Endothelial cell of umbilical vein (primary cell): ENCODE measurements around the gene ARHGEF19. TPM values are rescaled to one million over a fixed set of nuclear protein-coding genes. Genes with fewer than 3 reads are reported as not detected.

ENCODE experiments used
- BruUV-seq: library from RNA; stranded (reverse); fragments of 400-500 nt; replicated peaks from 2 replicates; lab custom pipeline; 2021; lab: Mats Ljungman, UMichigan
- CTCF ChIA-PET: fragments of 300-600, 350-600 bp; sonication (Branson Sonifier 250); formaldehyde crosslinking; loops from one replicate; lab custom pipeline; 2021; ENCODE audit warnings: antibody characterized with exemption, inconsistent platforms; lab: Charles Lee
- POLR2A ChIA-PET: fragments of 300-600, 350-600 bp; sonication (Branson Sonifier 250); formaldehyde crosslinking; loops from one replicate; lab custom pipeline; 2021; ENCODE audit warnings: antibody characterized with exemption, inconsistent platforms; lab: Charles Lee
- DNase-seq: peaks from one replicate; pipeline ENCODE4 v3.0.0-alpha.2; 2011; ENCODE audit warnings: low read depth, low spot score
- FAIRE-seq: peaks from 2 replicates; lab custom pipeline; 2011; peaks lifted over from hg19 to GRCh38; lab: Jason Lieb, UNC
- H2AFZ ChIP-seq: 2 replicates; pipeline ENCODE4 v1.6.0; 2012; ENCODE audit warnings: low read depth, low read length, control low read depth, inconsistent platforms
- H3K27ac ChIP-seq: 2 replicates; pipeline ENCODE4 v1.5.1; 2011; ENCODE audit warnings: low read depth, mild to moderate bottlenecking, control low read depth, low read length, moderate library complexity; ENCODE audit not compliant: insufficient read depth
- H3K27me3 ChIP-seq, 2 experiments: 2 replicates each; pipeline versions ENCODE4 v1.6.0 to v1.6.1; 2011; ENCODE audit warnings: low read length in 2 of 2, mixed read lengths in 1 of 2; ENCODE audit not compliant: control insufficient read depth in 2 of 2, insufficient read depth in 2 of 2
- H3K36me3 ChIP-seq, 2 experiments: 2 replicates in 1 of 2; 3 replicates in 1 of 2; pipeline ENCODE4 v1.5.1; 2011; ENCODE audit warnings: low read length in 2 of 2, mild to moderate bottlenecking in 1 of 2, moderate library complexity in 1 of 2; ENCODE audit not compliant: control insufficient read depth in 2 of 2, insufficient read depth in 2 of 2; ENCODE audit errors: extremely low read depth in 1 of 2
- H3K4me1 ChIP-seq: 3 replicates; pipeline ENCODE4 v1.5.1; 2011; ENCODE audit warnings: mild to moderate bottlenecking, low read length; ENCODE audit not compliant: control insufficient read depth, insufficient read depth; ENCODE audit errors: extremely low read depth
- H3K4me2 ChIP-seq: 2 replicates; pipeline ENCODE4 v1.6.1; 2011; ENCODE audit warnings: low read length, control low read depth, mixed read lengths; ENCODE audit not compliant: insufficient read depth
- H3K4me3 ChIP-seq, 3 experiments: fragments of 200-600 bp in 1 of 3; sonication (generic), shearing (Covaris generic) in 1 of 3; replicated peaks in 1 of 3; 2 replicates each; pipeline ENCODE4 v1.5.1; 2011 to 2016; ENCODE audit warnings: control low read depth in 3 of 3, low read length in 3 of 3, mild to moderate bottlenecking in 2 of 3, inconsistent platforms in 1 of 3, low read depth in 1 of 3, moderate library complexity in 1 of 3; ENCODE audit not compliant: insufficient read depth in 1 of 3
- H3K79me2 ChIP-seq: 2 replicates; pipeline ENCODE4 v1.6.0; 2012; ENCODE audit warnings: low read length, inconsistent platforms; ENCODE audit not compliant: control insufficient read depth, insufficient read depth
- H3K9ac ChIP-seq: replicated peaks from 2 replicates; pipeline ENCODE3; 2011; ENCODE audit warnings: low read length, control low read depth; ENCODE audit not compliant: insufficient read depth; ENCODE audit errors: extremely low read depth
- H3K9me1 ChIP-seq: replicated peaks from 3 replicates; pipeline ENCODE4 v1.6.0; 2011; ENCODE audit warnings: mild to moderate bottlenecking, low read length; ENCODE audit not compliant: control insufficient read depth, insufficient read depth; ENCODE audit errors: extremely low read depth
- H3K9me3 ChIP-seq: replicated peaks from 2 replicates; pipeline ENCODE4 v1.5.1; 2012; ENCODE audit warnings: low read length, inconsistent platforms; ENCODE audit not compliant: control insufficient read depth, insufficient read depth
- H4K20me1 ChIP-seq: replicated peaks from 2 replicates; pipeline ENCODE3; 2011; ENCODE audit warnings: mild to moderate bottlenecking, low read length; ENCODE audit not compliant: control insufficient read depth, insufficient read depth; ENCODE audit errors: extremely low read depth
- CTCF ChIP-seq, 2 donors: IDR thresholded peaks; 1 replicate in 1 of 2; 2 replicates in 1 of 2; pipeline ENCODE4 v1.5.1; 2011; ENCODE audit warnings: low read length in 2 of 2, mild to moderate bottlenecking in 2 of 2, moderate library complexity in 2 of 2, control low read depth in 1 of 2, inconsistent platforms in 1 of 2, low read depth in 1 of 2; ENCODE audit not compliant: insufficient read depth in 1 of 2; ENCODE audit errors: extremely low read depth in 1 of 2
- EZH2 ChIP-seq: IDR thresholded peaks from 2 replicates; pipeline ENCODE4 v1.6.1; 2012; ENCODE audit warnings: borderline replicate concordance, low read depth, mild to moderate bottlenecking, moderate library complexity, low read length, inconsistent platforms; ENCODE audit not compliant: severe bottlenecking
- FOS ChIP-seq: IDR thresholded peaks from 2 replicates; pipeline ENCODE4 v1.6.1; 2011; ENCODE audit warnings: mild to moderate bottlenecking, low read length, moderate library complexity, borderline replicate concordance; ENCODE audit not compliant: insufficient read depth
- GATA2 ChIP-seq: IDR thresholded peaks from 2 replicates; pipeline ENCODE4 v1.7.0; 2011; ENCODE audit warnings: low read depth, mild to moderate bottlenecking, moderate library complexity, mixed read lengths, low read length; ENCODE audit not compliant: insufficient read length, insufficient read depth
- JUN ChIP-seq: IDR thresholded peaks from 2 replicates; pipeline ENCODE4 v1.6.1; 2011; ENCODE audit warnings: borderline replicate concordance, low read depth; ENCODE audit not compliant: insufficient read length, insufficient read depth
- MAX ChIP-seq: IDR thresholded peaks from 2 replicates; pipeline ENCODE4 v1.6.1; 2011; ENCODE audit not compliant: insufficient read depth, insufficient read length
- MYC ChIP-seq: IDR thresholded peaks from one replicate; pipeline ENCODE4 v1.6.1; 2011; ENCODE audit warnings: mild to moderate bottlenecking, low read depth, low read length
- POLR2A ChIP-seq: IDR thresholded peaks from 2 replicates; pipeline ENCODE4 v1.6.1; 2012; ENCODE audit warnings: low read depth, mild to moderate bottlenecking, control low read depth, low read length
- POLR2AphosphoS5 ChIP-seq: IDR thresholded peaks from 2 replicates; pipeline ENCODE4 v1.6.1; 2012; ENCODE audit warnings: low read depth, mild to moderate bottlenecking, control low read depth, low read length, moderate library complexity; ENCODE audit not compliant: insufficient read depth
- dilution Hi-C: fragments of 300-500 bp; cut with MboI; formaldehyde crosslinking; loops from one replicate; pipeline ENCODE4 v1.15.0; 2019; ENCODE audit warnings: low sequenced_read_pairs; ENCODE audit not compliant: extremely low pct_ligation_motif_present
- intact Hi-C: fragments of 100-400 bp; cut with micrococcal nuclease; formaldehyde crosslinking; loops from one replicate; pipeline ENCODE4 v1.10.0; 2022
- polyA plus RNA-seq, 4 experiments: library from polyadenylated mRNA; depleted of rRNA in 3 of 4; stranded (reverse) in 3 of 4; unstranded in 1 of 4; fragments of >200 nt; gene quantifications; 2 replicates each; pipeline versions ENCODE4 v1.2.1 to v1.2.3, GENCODE V29; 2011 to 2012; ENCODE audit warnings: missing spikeins in 1 of 4
- total RNA-seq: library from RNA; stranded (reverse); gene quantifications from 2 replicates; pipeline ENCODE4 v1.2.3, GENCODE V29; 2021

Gene ARHGEF19
- total and polyA plus RNA-seq, 2 donors (not counting 3 experiments of a cell fraction or from before 2014, with no cell fraction given): 6.2 to 8.0 TPM

- ChIA-PET CTCF (interaction anchor here (0.7 to 1.4 kb wide), 2 partner anchors 20 to 97 kb away, joined by 3 read pairs; no protein-coding TSS in a partner anchor), POLR2A (no interaction called here)
- no peaks in the 10 kb centered on the region for H3K36me3 ChIP-seq
- H3K9me1 ChIP-seq: no peaks in the 10 kb centered on the region
- dilution Hi-C loops: no loop called here
- peak overlapping the region; percentile 84 for H3K27ac ChIP-seq
- intact Hi-C loops: no loop called here
- H3K9ac ChIP-seq: peak overlapping the region; percentile 64
- no peaks in the 10 kb centered on the region for H4K20me1 ChIP-seq
- TF ChIP-seq MAX: no peak
- H3K9me3 ChIP-seq: no peaks in the 10 kb centered on the region
- H2AFZ ChIP-seq: peak overlapping the region; percentile 71
- peaks cover 51% of the 10 kb centered on the region for H3K4me1 ChIP-seq
- FAIRE-seq (no peak), DNase-seq (no peak)
- no peak overlapping the region for H3K4me3 ChIP-seq
- H3K79me2 ChIP-seq: peaks cover 3% of the 10 kb centered on the region
- BruUV-seq: no TSS peak
- peak overlapping the region; percentile 52 for H3K4me2 ChIP-seq
- H3K27me3 ChIP-seq: no peaks in the 10 kb centered on the region
Measured at GRCh38 chr1:16176653-16177052, 35.8 kb downstream of the ARHGEF19 start.

- no peak overlapping the region for H3K4me3 ChIP-seq
- no TSS peak for BruUV-seq
- H3K79me2 ChIP-seq: peaks cover under 1% of the 10 kb centered on the region
- peak overlapping the region; percentile 75 for H2AFZ ChIP-seq
- no peaks in the 10 kb centered on the region for H3K9me1 ChIP-seq
- peak; percentile 95 for FAIRE-seq
- H3K27ac ChIP-seq: peak overlapping the region; percentile 84
- H3K9ac ChIP-seq: peak overlapping the region; percentile 64
- H3K4me2 ChIP-seq: peak overlapping the region; percentile 52
- TF ChIP-seq POLR2AphosphoS5 (peak; percentile 51), GATA2 (peak; percentile 14), JUN (no peak), EZH2 (no peak), CTCF (IDR thresholded peaks at IDR 0.05; ENCODE audit: extremely low read depth in 1 of 2, insufficient read depth in 1 of 2, low read depth in 1 of 2, low read length in 2 of 2) (no peak), MYC (no peak), POLR2A (peak; percentile 16), FOS (peak; percentile 38), MAX (no peak)
- DNase-seq: peak; percentile 87
- H3K27me3 ChIP-seq: no peaks in the 10 kb centered on the region
- peaks cover 43% of the 10 kb centered on the region for H3K4me1 ChIP-seq
- H4K20me1 ChIP-seq: no peaks in the 10 kb centered on the region
- H3K36me3 ChIP-seq: no peaks in the 10 kb centered on the region
- H3K9me3 ChIP-seq: no peaks in the 10 kb centered on the region
- CTCF ChIA-PET: interaction anchor here (0.7 to 1.4 kb wide), 6 partner anchors 11 to 97 kb away, joined by 3 to 7 read pairs (median 4); no protein-coding TSS in a partner anchor
- intact Hi-C loops: no loop called here
- POLR2A ChIA-PET: interaction anchor here (0.6 to 0.7 kb wide), 2 partner anchors 27 to 38 kb away, joined by 3 read pairs; no protein-coding TSS in a partner anchor
- dilution Hi-C loops: no loop called here
Measured at GRCh38 chr1:16175610-16176553, 36.6 kb downstream of the ARHGEF19 start.
